Inferior parietal cortex (tissue), 1 donor: ENCODE results near the gene DOK3.

Experiments used
- DNase-seq: peaks from one replicate; pipeline ENCODE4 v3.0.0-alpha.2; 2016; ENCODE audit errors: extremely low spot score

Gene DOK3

DNA sequence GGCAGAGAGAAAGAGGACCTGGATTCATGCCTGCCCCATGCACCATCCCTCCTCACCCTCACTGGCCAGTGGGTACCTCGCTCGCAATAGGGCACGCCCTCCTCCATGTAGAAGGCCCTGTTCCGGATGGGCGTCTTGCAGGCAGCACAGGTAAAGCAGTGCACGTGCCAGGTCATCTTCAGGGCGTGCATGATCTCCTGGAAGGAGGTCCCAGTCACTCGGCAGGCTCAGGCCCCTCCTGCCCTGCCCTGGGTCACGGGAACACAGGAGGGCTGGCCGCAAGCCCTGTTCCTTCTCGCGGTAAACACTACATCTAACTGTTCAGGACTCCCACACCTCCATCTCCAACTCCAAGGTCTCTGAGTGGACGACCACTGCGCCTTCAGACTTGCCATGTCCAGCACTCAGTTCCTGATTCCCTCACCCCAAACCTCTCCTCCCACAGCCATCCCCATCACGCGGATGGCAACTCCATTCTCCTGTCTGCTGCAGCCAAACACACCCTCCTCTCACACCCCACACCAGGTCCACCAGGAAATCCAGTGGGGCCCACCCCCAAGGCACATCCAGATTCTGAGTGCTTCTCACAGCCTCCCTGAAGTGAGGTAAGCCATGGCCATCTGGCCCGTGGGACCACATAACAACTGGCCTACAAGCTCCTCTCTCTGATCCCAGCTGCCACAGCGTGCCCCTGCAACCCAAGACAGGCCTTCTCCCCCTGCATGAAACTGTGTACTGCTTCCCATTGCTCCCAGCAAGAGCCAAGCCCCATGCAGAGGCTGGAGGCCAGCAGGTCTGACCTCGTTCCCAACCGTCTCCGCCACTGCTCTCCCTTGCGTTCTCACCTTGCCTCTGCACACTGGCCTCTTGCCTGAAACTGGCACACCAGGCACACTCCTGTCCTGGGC lies 25.4 kb downstream of the DOK3 start:
- no peak for DNase-seq

- DNase-seq = no peak
Measured at GRCh38 chr5:177483042-177483441, 26.6 kb downstream of the DOK3 start.

DNA sequence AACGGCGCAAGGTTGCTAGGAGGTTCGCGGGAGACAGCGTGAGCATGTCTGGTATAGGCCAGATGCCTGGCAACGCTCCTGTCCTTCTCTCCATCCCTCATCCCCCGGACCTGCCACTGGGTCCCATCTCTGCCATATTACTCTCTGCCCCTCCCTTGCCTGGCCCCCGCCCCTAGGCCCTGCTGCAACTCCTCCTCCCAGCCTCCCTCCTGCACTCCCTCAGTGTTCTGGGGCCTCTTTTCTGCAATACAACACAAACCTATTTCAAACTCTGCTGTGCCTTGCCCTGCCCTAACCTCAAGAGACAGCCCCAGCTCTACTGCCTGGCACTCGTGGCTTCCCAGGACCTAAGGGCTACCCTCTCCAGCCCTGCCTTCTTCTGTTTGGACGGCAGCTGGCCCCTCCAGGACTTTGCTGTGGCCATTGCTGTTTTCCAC lies 27.2 kb downstream of the DOK3 start:
- no peak for DNase-seq

- DNase-seq = no peak
Measured at GRCh38 chr5:177479774-177480173, 29.9 kb downstream of the DOK3 start.

GRCh38 chr5:177478711-177479646 lies 30.6 kb downstream of the DOK3 start:
- no peak for DNase-seq

GRCh38 chr5:177477701-177478477 lies 31.7 kb downstream of the DOK3 start:
- DNase-seq = no peak

DNA sequence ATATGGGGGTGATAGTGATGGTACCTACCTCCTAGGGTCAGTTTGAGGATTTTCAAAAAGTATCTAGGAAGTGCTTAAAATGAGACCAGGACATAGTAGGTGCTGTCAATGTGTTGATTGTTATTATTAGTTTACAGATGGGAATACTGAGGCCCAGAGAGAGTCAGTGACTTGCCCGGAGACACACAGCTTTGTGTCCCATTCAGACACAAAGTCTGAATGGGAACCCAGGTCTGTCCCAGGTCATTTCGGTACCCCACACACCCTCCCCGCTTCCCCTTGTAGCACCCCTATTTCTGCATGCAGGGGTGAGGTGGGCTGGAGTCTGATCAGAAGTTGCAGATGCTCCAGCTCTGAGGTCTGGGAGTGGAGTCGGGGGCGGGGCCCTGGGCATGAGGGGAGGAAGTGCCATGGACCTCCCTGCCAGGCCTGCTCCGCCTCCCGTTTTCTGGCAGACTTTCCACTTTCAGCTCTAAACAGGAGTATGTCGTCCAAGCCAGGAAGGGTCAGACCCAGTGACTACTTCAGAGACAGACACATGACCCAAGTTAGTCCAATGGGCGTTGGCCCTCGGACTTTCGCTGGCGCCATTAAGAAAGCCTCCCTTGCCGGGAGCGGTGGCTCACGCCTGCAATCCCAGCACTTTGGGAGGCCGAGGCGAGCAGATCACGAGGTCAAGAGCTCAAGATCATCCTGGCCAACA lies 32.9 kb downstream of the DOK3 start:
- no peak for DNase-seq

GRCh38 chr5:177475563-177476427 lies 33.8 kb downstream of the DOK3 start:
- DNase-seq = no peak

GRCh38 chr5:177474846-177475562 lies 34.6 kb downstream of the DOK3 start:
- DNase-seq = no peak

- no peak for DNase-seq
Measured at GRCh38 chr5:177474002-177474476, 35.6 kb downstream of the DOK3 start.

DNA sequence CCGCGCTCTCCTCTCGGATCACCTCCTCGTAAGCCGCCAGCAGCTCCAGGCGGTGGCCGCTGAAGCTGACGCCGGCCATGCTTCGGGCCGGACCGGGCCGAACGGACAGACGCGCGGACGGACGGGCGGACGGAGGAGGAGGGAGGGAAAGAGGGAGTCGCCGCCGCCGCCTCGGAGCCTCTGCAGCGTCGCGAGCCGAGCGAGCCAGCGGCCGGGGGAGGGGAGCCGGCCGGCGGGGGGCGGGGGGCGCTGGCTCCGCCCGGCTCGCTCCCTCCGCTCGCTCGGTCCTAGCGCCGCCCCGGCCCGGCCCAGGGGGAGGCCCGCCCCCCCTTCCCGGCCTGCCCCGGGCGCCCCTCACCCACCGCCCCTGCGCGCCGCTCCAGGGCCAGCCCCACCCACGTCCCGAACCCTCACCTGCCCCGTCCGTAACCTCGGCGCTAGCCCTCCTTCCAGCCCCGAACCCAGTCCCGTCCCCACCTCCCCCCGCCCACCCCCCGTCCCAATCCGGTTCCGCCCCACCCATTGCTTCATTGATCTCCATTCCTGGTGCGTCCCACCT lies 36.1 kb downstream of the DOK3 start, which contains the start of gene DBN1:
DBN1 (minus strand) TSS at position 192 of the 559 bp plus-strand sequence; CDS start at position 79, 113 bp downstream.
- no peak for DNase-seq

DNA sequence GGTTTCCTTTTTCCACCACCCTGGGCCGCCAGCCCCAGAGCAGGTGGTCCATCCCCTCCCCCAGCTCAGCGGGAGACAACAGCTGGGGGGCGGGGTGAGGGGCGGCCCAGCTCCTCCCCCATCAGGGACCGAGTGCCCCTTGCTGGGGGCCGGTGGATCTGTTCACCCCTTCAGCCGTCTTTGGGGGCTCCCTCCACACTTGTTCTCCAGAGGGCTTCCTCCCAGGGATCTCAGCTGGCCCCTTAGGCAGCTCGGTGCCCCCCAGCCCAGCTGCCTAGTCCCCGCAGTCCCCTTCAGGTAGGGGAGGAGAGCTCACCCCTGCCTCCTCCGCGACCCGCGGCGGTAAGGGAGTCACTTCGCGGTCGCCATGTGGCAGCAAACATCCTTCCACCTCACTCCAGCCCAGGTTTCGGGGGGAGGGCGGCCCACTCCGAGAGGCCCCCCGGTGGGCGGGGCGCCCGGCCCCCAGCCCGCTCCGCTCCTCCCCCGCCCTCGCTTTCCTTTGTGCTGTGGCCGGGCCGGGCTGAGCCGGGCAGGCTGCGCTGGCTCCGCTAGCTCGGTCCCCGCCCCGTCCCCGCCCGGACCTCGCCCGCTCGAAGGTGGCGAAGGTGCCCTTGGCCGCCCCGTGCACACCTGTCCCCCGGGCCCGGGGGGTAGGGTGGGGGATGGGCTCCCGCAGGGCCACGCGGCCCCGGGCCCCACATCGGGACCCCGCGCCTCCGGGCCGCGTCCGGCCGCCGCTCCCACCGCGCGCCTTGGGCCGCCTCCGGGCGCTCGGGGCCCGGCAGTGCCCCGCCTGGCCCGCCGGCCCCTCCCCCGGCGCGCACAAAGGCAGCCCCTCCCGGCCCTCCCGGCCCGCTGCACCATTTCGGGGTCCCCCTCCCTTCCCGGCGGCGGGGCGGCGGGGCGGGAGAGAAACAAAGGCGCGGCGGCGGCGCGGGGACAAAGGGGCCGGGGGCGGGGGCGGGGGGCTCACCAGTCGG lies 36.9 kb downstream of the DOK3 start:
- DNase-seq = no peak

DNA sequence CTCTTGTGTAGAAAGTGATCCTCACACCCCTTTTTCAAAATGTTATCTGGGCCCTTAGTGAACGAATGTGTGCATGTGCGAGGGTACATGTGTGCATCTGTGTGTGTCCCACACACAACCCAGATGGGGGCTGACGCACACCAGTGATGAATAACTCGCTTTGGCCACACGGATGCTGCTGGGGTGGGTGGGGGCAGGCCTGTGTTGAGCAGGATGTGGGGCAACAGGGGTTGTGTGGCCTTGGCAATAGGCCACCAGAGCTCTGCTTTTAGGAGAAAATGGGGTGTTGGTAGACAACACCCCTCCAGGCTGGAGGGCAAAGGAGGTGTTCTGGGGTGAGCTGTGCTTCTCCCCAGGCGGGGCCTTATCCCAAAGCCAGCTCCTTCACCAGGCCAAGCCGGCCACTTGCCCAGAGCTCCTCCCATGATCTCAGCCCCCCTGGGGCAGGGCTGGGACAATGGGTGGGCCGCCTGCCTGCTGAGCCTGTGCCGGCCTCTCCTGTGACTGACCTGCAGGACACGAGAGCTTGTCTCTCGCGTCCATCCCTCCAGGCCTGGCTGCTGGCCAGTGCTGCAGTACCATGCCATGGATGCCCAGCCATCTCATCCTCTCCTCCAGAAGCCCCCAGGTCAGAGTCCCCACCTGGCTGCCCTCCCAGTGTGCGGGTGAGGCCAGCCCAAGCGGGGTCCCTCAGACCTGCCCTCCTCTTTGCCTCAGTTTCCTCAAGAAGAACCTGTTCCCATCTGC lies 37.8 kb downstream of the DOK3 start:
- no peak for DNase-seq

- no peak for DNase-seq
Measured at GRCh38 chr5:177470759-177471536, 38.7 kb downstream of the DOK3 start.

- DNase-seq = no peak
Measured at GRCh38 chr5:177469750-177470525, 39.7 kb downstream of the DOK3 start.
